Measurements from ENCODE around the gene CBX1. TPM values are rescaled to one million over a fixed set of nuclear protein-coding genes. Genes with fewer than 3 reads are reported as not detected.

Gene CBX1
- total and polyA plus RNA-seq, 2 of the 13 experiments (the other 11 are each of a cell fraction or from before 2014, with no cell fraction given), result 17.8 to 108 TPM

- no peak for TF ChIP-seq ZNF839 (CRISPR knock-in tag; IDR thresholded peaks at IDR 0.05; ENCODE audit: borderline replicate concordance)
Observed at GRCh38 chr17:48066192-48066591, 35.1 kb downstream of the CBX1 start (continued).

- BruUV-seq (replicated peaks), result no TSS peak
- TF ChIP-seq ZSCAN22 (CRISPR knock-in tag; IDR thresholded peaks at IDR 0.05), result no peak
- TF ChIP-seq SIX4 (CRISPR knock-in tag; IDR thresholded peaks at IDR 0.05), result no peak
- no peak for TF ChIP-seq ZNF546 (CRISPR knock-in tag; conservative IDR thresholded peaks at IDR 0.05)
- 0 out of 2 replicates have a peak, but pooled peaks have one; percentile 24 for TF ChIP-seq POLR2G (IDR thresholded peaks at IDR 0.05; ENCODE audit: low read depth, low read length)
- no peak for TF ChIP-seq GRHL1 (CRISPR knock-in tag; conservative IDR thresholded peaks at IDR 0.05)
- no peak for TF ChIP-seq ZNF256 (CRISPR knock-in tag; conservative IDR thresholded peaks at IDR 0.05)
- no peak for TF ChIP-seq MAX (IDR thresholded peaks at IDR 0.05)
- TF ChIP-seq SRSF1 (optimal IDR thresholded peaks at IDR 0.05; ENCODE audit: low read depth, low read length), result no peak
- no peak for TF ChIP-seq MTA1 (CRISPR knock-in tag; IDR thresholded peaks at IDR 0.05; ENCODE audit: borderline replicate concordance)
- no peak for TF ChIP-seq ZNF646 (CRISPR knock-in tag; IDR thresholded peaks at IDR 0.05)
- no peak for TF ChIP-seq GLI4 (CRISPR knock-in tag; IDR thresholded peaks at IDR 0.05; ENCODE audit: borderline replicate concordance)
- TF ChIP-seq HCFC1 (IDR thresholded peaks at IDR 0.05; ENCODE audit: low read depth, low read length), result no peak
- TF ChIP-seq HHEX (CRISPR knock-in tag; IDR thresholded peaks at IDR 0.05), result no peak
- TF ChIP-seq ZFP36 (IDR thresholded peaks at IDR 0.05; ENCODE audit: borderline replicate concordance, low read depth, low read length, partially characterized antibody), result no peak
- no peak for TF ChIP-seq ZMYM3 (CRISPR knock-in tag; IDR thresholded peaks at IDR 0.05)
Observed at GRCh38 chr17:48064638-48065037, 36.6 kb downstream of the CBX1 start.

More at GRCh38 chr17:48064638-48065037, 36.6 kb downstream of the CBX1 start:
- ATAC-seq, result peak; percentile 13
- Histone ChIP-seq H3K36me3 (replicated peaks in 1 of 2; ENCODE audit: control insufficient read depth in 1 of 2, insufficient read depth in 2 of 2, low read length in 2 of 2) (peaks cover 14 to 54% of the 10 kb centered on the region in 2 experiments), H4K20me1 (ENCODE audit: insufficient read depth, low read length) (peaks cover 5% of the 10 kb centered on the region; the same call in 1 of the 2 replicates), H3K4me1 (ENCODE audit: insufficient read depth, low read length) (peaks cover 40% of the 10 kb centered on the region), H3K9ac (ENCODE audit: insufficient read depth, low read depth, low read length) (no peak overlapping the region), H2AFZ (ENCODE audit: low read length) (no peak overlapping the region), H3K79me2 (ENCODE audit: insufficient read depth, low read length) (no peaks in the 10 kb centered on the region), H3K9me3 (ENCODE audit: low read length) (no peaks in the 10 kb centered on the region), H3K27ac (ENCODE audit: extremely low read length, insufficient read depth, low read length) (no peak overlapping the region), H3K4me2 (ENCODE audit: low read depth, low read length) (no peak overlapping the region), H3K4me3 (replicated peaks in 1 of 3; ENCODE audit: insufficient read depth in 1 of 3, low read depth in 2 of 3, low read length in 3 of 3) (no peak overlapping the region), H3K27me3 (ENCODE audit: control insufficient read depth in 1 of 2, insufficient read depth in 2 of 2, low read length in 2 of 2) (no peaks in the 10 kb centered on the region)
- in situ Hi-C loops (cut with HindIII; ENCODE audit: extremely low pct_ligation_motif_present, low pct_unique_long_range_greater_than_20kb), result no loop called here
- WGBS (ENCODE audit: low lambda C conversion rate), result 71% methylated on average over 3 of the region's 3 CpGs
- FAIRE-seq, result peak; percentile 23
- CTCF ChIA-PET (ENCODE audit: low intra/inter-chr PET ratio, low total read pairs), result interaction anchor here (0.8 to 1.9 kb wide), 2 partner anchors 10 to 38 kb away, joined by 3 to 4 read pairs; no protein-coding TSS in a partner anchor
- intact Hi-C loops (cut with micrococcal nuclease; ENCODE audit: unreplicated experiment), result no loop called here
- POLR2A ChIA-PET, result interaction anchor here (1.2 to 4.1 kb wide), 4 partner anchors 9 to 43 kb away, joined by 3 to 56 read pairs (median 7); partner anchors contain the start of genes NFE2L1 and SNX11
- DNase-seq (ENCODE audit: low spot score), result peak; percentile 33
